Thoracic aorta (tissue), 2 donors: Measurements from ENCODE around the gene RFPL3. TPM values are rescaled to one million over a fixed set of nuclear protein-coding genes. Genes with fewer than 3 reads are reported as not detected.

Source experiments
- ATAC-seq: fragments of 150-250 bp; one replicate; pipeline ENCODE4 v1.8.0; 2017; ENCODE audit warnings: low read depth; ENCODE audit not compliant: insufficient number of reproducible peaks, low FRiP score
- DNase-seq: peaks from one replicate; pipeline ENCODE4 v3.0.0-alpha.2; 2020; ENCODE audit warnings: low spot score
- H3K27ac ChIP-seq, 2 donors: fragments of 200-600 bp; sonication (generic); 1 replicate in 1 of 2; 2 replicates in 1 of 2; pipeline ENCODE4 v1.5.1; 2016; ENCODE audit warnings: mild to moderate bottlenecking in 2 of 2, moderate library complexity in 2 of 2
- H3K27me3 ChIP-seq: fragments of 200-600 bp; sonication (generic); replicated peaks from 2 replicates; pipeline ENCODE4 v1.6.0; 2016; ENCODE audit warnings: mild to moderate bottlenecking; ENCODE audit not compliant: insufficient read depth
- H3K36me3 ChIP-seq: fragments of 200-600 bp; sonication (generic); one replicate; pipeline ENCODE4 v1.5.1; 2016
- H3K4me1 ChIP-seq, 2 donors: fragments of 200-600 bp; sonication (generic); 1 replicate in 1 of 2; 2 replicates in 1 of 2; pipeline versions ENCODE4 v1.5.1 to v1.6.0; 2016; ENCODE audit warnings: low read depth in 2 of 2, mild to moderate bottlenecking in 1 of 2; ENCODE audit not compliant: control insufficient read depth in 1 of 2
- H3K4me3 ChIP-seq: fragments of 200-600 bp; sonication (generic); 2 replicates; pipeline ENCODE4 v1.5.1; 2016; ENCODE audit warnings: mild to moderate bottlenecking
- H3K9me3 ChIP-seq: fragments of 200-600 bp; sonication (generic); 2 replicates; pipeline ENCODE4 v1.5.1; 2016
- total RNA-seq, 2 donors: library from RNA; depleted of rRNA; stranded (reverse); fragments of >200 nt; gene quantifications; one replicate each; pipeline versions ENCODE4 v1.1.0 to v1.2.3, GENCODE V29; 2016
- TF ChIP-seq, protein P1 (sequence below): fragments of 200-600 bp; sonication (generic); IDR thresholded peaks from one replicate; pipeline ENCODE4 v1.5.1; 2019; ENCODE audit warnings: antibody characterized with exemption

The RFPL3 gene
- total RNA-seq, 2 donors from 2014 or later: not detected

GRCh38 chr22:32329202-32329645 is 28.4 kb upstream of the RFPL3 start:
- ATAC-seq: no peak
- H3K27ac ChIP-seq: no peak overlapping the region
- TF ChIP-seq, protein P1, sequence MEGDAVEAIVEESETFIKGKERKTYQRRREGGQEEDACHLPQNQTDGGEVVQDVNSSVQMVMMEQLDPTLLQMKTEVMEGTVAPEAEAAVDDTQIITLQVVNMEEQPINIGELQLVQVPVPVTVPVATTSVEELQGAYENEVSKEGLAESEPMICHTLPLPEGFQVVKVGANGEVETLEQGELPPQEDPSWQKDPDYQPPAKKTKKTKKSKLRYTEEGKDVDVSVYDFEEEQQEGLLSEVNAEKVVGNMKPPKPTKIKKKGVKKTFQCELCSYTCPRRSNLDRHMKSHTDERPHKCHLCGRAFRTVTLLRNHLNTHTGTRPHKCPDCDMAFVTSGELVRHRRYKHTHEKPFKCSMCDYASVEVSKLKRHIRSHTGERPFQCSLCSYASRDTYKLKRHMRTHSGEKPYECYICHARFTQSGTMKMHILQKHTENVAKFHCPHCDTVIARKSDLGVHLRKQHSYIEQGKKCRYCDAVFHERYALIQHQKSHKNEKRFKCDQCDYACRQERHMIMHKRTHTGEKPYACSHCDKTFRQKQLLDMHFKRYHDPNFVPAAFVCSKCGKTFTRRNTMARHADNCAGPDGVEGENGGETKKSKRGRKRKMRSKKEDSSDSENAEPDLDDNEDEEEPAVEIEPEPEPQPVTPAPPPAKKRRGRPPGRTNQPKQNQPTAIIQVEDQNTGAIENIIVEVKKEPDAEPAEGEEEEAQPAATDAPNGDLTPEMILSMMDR: no peak
- H3K36me3 ChIP-seq: no peaks in the 10 kb centered on the region
- no peaks in the 10 kb centered on the region for H3K9me3 ChIP-seq
- H3K4me3 ChIP-seq: no peak overlapping the region
- no peaks in the 10 kb centered on the region for H3K4me1 ChIP-seq
- DNase-seq: no peak
- no peaks in the 10 kb centered on the region for H3K27me3 ChIP-seq

DNA sequence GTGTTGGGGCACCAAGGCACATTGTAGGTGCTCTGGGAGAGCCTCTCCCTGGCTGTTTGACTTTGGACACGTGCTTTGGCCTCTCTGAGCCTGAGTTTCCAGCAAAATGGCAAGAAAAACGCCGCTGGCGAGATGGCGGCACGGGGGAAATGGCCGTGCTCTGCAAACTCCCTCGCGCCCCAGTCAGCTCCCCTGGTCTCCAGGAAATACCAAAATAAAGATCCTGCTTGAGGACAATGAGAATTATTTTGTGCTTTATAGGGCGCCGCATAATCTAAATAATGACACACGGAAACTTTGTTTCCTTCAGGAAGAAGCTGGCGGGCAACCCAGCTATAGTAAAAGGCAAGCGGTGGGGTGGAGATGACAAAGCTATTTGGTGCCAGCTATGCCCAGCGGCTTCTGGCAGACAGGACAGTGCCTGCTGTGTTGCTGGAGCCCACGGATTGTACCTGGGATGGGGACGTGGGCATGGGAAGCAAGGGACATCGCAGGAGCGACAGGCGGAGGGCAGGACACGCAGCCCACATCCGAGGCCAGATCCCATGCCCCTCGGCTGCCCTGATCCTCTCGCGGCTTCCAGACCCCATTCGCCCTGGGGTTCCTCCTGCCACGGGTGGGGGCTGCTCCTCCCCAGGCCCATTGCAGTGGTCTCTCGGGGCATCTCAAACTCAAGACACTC is 26.3 kb upstream of the RFPL3 start:
- no peaks in the 10 kb centered on the region for H3K4me1 ChIP-seq
- H3K27me3 ChIP-seq: no peaks in the 10 kb centered on the region
- ATAC-seq (no peak), DNase-seq (no peak)
- H3K27ac ChIP-seq: no peak overlapping the region
- no peaks in the 10 kb centered on the region for H3K9me3 ChIP-seq
- no peak overlapping the region for H3K4me3 ChIP-seq
- no peaks in the 10 kb centered on the region for H3K36me3 ChIP-seq
- TF ChIP-seq, protein P1: no peak

- DNase-seq (no peak), ATAC-seq (no peak)
- Histone ChIP-seq H3K36me3 (no peaks in the 10 kb centered on the region), H3K9me3 (no peaks in the 10 kb centered on the region), H3K27ac (no peak overlapping the region), H3K27me3 (no peaks in the 10 kb centered on the region), H3K4me1 (no peaks in the 10 kb centered on the region), H3K4me3 (no peak overlapping the region)
- TF ChIP-seq, protein P1: no peak
Observed at GRCh38 chr22:32331918-32332725, 25.5 kb upstream of the RFPL3 start.

DNA sequence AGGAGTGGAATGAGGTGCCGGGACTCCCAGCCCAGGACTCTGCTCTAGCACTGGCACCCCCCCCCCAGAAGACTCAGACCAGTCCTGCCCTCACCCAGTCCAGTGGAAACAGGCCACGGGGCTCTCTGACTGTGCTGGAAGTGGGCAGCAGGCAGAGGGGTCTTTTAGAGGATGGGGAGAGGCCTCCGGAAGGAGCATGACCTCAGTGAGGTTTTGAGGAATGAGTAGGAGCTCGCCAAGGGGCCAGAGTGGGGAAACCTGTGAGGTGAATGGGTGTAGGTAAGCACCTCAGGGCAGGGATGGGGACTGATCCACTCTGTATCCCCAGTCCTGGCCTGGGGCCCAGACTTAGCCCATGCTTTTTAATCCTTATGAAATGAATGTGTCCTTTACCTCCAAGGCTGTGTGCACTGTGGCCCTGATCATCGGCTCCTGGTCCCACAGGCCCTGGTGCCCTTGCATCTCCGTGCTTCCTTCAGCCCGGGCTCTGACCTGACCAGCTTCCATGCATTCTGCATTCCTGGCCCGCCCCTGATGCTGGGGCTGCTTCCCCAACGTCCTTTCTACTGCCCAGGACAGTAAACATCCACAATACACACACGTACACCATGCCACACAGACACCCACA is 24.4 kb upstream of the RFPL3 start:
- no peaks in the 10 kb centered on the region for H3K4me1 ChIP-seq
- no peak for ATAC-seq
- H3K27ac ChIP-seq: no peak overlapping the region
- no peak for DNase-seq
- no peaks in the 10 kb centered on the region for H3K27me3 ChIP-seq
- H3K9me3 ChIP-seq: no peaks in the 10 kb centered on the region
- no peak overlapping the region for H3K4me3 ChIP-seq
- TF ChIP-seq, protein P1: no peak
- H3K36me3 ChIP-seq: no peaks in the 10 kb centered on the region
